ES-I3 (cell line): Measurements from ENCODE around the gene PREPL.

Experiments used
- H3K36me3 ChIP-seq: 2 replicates; pipeline ENCODE4 v1.6.1; 2013; ENCODE audit warnings: mild to moderate bottlenecking, low read length, control low read depth, moderate library complexity; ENCODE audit not compliant: insufficient read depth
- H3K4me1 ChIP-seq: 2 replicates; pipeline ENCODE4 v1.6.1; 2013; ENCODE audit warnings: mild to moderate bottlenecking, control low read depth, low read length; ENCODE audit not compliant: insufficient read depth
- H3K9ac ChIP-seq: 2 replicates; pipeline ENCODE4 v1.6.1; 2013; ENCODE audit warnings: low read depth, mild to moderate bottlenecking, low read length, moderate library complexity
- H3K9me3 ChIP-seq: 2 replicates; pipeline ENCODE4 v1.6.1; 2013; ENCODE audit warnings: mild to moderate bottlenecking, low read length, moderate library complexity; ENCODE audit not compliant: control insufficient read depth, insufficient read depth

The PREPL gene

DNA sequence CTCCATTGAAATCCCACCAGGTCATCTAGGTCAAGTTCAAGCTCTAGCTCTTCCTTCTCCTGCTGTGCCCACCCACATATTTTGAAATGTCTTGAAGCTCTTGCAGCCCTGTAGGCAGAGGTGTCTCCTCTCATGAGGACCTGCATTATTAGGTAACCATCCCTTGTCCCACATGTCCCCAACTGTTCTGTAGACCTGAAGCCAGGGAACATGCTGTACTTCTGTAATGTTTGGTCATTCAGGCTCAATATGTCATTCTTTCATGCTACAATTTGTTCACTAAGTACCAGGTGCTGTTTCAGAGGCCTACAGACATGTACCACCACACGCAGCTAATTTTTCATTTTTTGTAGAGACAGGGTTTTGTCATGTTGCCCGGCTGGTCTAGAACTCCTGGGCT lies 63.9 kb downstream of the PREPL start:
- Histone ChIP-seq H3K9ac (no peak overlapping the region), H3K4me1 (peaks cover 9% of the 10 kb centered on the region), H3K36me3 (no peaks in the 10 kb centered on the region), H3K9me3 (no peaks in the 10 kb centered on the region)

GRCh38 chr2:44296653-44297052 lies 64.6 kb downstream of the PREPL start:
- Histone ChIP-seq H3K9ac (no peak overlapping the region), H3K9me3 (no peaks in the 10 kb centered on the region), H3K36me3 (no peaks in the 10 kb centered on the region), H3K4me1 (peaks cover 9% of the 10 kb centered on the region)

DNA sequence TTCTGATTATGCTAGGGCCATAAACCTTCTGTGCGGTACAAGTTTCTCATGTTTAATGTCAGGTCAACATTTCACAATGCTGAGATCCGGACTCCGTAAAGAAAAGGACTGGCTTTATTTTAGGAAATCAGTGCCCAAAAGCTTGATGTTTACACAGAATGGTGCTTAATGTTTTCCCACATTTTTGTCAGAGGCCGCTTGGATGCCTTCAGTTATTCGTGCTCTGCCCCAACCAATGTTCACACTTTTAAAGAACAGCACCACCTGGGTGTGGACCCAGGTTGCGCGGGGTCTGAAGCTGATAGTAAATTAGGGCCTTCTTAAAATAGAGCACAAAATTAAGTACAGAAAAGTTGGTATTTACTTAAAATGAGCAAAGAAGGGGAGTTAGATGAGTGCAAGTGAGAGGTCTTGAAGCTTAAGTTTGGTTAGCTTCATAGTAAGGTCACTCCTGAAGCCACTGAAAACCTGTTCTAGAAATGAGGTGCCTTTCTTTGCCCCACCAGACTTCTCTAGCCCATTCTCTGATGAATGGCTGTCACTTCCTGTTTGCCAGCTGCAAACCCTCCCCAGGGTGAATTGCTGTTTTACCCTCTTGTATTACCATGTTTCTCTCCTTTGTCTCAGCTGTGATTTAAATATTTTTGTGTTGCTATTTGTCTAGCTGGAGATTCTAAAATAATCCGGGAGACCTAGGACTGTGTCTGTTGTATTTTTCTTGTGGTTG lies 65.5 kb downstream of the PREPL start:
- Histone ChIP-seq H3K9me3 (no peaks in the 10 kb centered on the region), H3K9ac (no peak overlapping the region), H3K36me3 (no peaks in the 10 kb centered on the region), H3K4me1 (peaks cover 14% of the 10 kb centered on the region)

- Histone ChIP-seq H3K9ac (no peak overlapping the region), H3K9me3 (no peaks in the 10 kb centered on the region), H3K36me3 (no peaks in the 10 kb centered on the region), H3K4me1 (peaks cover 16% of the 10 kb centered on the region)
Observed at GRCh38 chr2:44295113-44295512, 66.2 kb downstream of the PREPL start.

DNA sequence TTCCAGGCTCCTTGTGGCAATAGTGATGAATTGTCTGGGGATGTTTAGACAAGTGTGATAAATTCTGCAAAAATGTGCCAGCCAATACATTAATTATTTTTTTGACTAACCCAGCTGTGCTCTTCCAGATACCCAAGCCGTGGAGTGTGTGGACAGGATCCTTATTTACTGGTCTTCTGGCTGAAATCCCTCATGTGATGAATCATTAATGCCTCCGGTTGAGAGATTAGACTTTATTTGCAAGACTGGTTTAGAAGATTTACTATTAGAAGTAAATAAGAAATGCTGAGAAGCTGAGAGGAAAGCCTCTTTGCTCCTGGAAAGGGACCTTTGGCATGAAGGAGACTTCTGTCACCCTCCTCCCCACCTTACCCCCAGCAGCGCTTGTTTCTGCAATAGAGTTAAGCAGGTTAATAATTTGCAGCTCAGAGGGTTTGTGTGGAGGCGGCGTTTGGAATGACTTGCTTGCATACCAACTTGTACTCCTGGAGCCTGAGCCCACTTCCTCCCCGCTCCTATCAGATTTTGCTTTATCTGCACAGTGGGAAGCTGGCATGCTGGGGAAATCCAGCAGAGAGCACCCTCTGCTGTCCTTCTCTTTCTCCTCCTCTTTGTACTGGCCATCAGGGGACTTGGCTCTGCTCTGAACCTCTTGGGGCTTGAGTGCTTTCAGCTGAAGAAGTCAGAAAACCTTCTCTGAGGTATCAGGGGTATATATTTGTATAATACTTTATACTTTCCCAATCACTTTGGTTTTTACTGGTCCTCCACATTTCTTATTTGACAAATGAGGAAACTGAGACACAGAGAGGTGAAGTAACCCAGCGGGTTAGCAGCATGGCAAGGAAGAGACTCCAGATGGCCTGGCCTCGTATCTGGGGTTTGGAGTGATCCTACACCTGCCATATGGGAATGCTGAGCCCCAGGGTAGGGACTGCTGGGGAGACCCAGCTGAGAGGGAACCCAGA lies 69.7 kb downstream of the PREPL start:
- Histone ChIP-seq H3K36me3 (no peaks in the 10 kb centered on the region), H3K9ac (no peak overlapping the region), H3K9me3 (no peaks in the 10 kb centered on the region), H3K4me1 (peaks cover 16% of the 10 kb centered on the region)

DNA sequence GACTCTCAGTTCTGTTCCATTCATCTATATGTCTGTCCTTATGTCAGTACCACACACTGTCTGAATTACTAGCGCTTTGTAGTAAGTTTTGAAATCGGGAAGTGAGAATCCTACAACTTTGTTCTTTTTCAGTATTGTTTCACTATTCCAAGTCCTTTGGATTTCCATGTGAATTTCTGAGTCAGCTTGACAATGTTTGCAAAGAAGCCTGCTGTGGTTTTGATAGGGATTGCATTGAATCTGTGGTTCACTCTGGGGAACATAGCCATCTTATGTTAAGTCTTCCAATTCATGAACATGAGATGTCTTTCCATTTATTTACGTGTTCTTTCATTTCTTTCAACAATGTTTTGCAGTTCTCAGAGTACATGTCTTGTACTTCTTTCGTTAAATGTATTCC lies 71.0 kb downstream of the PREPL start:
- no peaks in the 10 kb centered on the region for H3K9me3 ChIP-seq
- no peaks in the 10 kb centered on the region for H3K36me3 ChIP-seq
- no peak overlapping the region for H3K9ac ChIP-seq
- 0 out of 2 replicates have a peak, but pooled peaks cover 7% of the 10 kb centered on the region for H3K4me1 ChIP-seq

DNA sequence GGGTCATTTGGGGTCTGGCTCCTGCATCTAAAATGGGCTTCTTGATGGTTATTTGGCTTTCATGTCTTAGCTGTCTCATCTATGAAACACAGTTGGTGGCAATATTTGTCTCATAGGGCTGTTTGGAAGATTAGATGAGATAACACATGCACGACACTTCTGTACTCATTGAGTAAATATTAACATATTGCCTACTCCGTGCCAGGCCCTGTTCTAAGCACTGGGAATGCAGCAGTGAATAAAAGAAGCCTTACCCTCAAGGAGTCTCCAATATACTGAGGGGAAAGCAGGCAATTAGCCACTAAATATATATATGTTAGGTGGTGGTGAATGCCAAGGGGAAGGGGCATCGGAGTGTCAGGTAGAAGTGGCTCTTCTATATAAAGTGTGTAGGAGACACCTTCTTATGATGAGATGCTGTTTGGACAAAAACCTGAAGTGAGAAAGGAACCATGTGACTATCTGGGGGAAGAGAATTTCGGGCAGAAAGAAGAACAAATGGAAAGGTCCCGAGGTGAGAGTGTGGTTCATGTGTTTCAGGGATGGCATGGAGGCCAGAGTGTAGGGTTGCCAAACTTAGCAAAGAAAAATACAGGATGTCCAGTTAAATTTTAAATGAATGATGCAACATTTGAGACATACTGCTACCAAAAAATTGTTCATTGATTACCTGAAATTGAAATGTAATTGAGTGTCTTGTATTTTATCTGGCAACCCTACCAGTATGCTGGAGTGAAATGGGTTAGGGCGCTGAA lies 74.2 kb downstream of the PREPL start:
- Histone ChIP-seq H3K36me3 (no peaks in the 10 kb centered on the region), H3K9ac (no peak overlapping the region), H3K4me1 (0 out of 2 replicates have a peak, but pooled peaks cover 7% of the 10 kb centered on the region), H3K9me3 (no peaks in the 10 kb centered on the region)

DNA sequence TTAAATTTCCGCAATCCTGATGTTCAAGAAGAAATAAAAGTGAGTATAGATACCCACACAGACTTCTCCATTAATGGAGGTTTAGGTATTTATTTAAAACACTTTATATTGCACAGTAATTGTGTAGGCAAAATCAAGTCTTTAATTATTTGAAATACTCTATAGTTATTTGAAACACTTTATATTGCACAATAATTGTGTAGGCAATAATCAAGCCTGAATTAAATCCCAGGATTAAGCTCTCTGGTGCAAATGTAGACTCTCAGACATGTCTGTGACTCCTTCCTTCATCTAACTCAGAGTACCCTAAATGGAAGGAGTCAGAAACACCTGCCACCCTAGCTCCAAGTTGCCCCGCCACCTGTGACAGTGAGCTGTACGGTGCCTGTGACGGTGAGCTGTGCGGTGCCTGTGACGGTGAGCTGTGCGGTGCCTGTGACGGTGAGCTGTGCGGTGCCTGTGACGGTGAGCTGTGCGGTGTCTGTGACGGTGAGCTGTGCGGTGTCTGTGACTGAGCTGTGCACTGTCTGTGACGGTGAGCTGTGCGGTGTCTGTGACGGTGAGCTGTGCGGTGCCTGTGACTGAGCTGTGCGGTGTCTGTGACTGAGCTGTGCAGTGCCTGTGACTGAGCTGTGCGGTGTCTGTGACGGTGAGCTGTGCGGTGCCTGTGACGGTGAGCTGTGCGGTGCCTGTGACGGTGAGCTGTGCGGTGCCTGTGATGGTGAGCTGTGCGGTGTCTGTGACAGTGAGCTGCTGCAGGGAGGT lies 75.0 kb downstream of the PREPL start:
- Histone ChIP-seq H3K9ac (no peak overlapping the region), H3K9me3 (no peaks in the 10 kb centered on the region), H3K4me1 (0 out of 2 replicates have a peak, but pooled peaks cover 4% of the 10 kb centered on the region), H3K36me3 (no peaks in the 10 kb centered on the region)

- Histone ChIP-seq H3K4me1 (no peaks in the 10 kb centered on the region), H3K36me3 (no peaks in the 10 kb centered on the region), H3K9me3 (no peaks in the 10 kb centered on the region), H3K9ac (no peak overlapping the region)
Observed at GRCh38 chr2:44285174-44285573, 76.1 kb downstream of the PREPL start.

- no peaks in the 10 kb centered on the region for H3K9me3 ChIP-seq
- H3K9ac ChIP-seq: no peak overlapping the region
- H3K4me1 ChIP-seq: no peaks in the 10 kb centered on the region
- no peaks in the 10 kb centered on the region for H3K36me3 ChIP-seq
Observed at GRCh38 chr2:44283116-44283666, 78.1 kb downstream of the PREPL start.

GRCh38 chr2:44280869-44281268 lies 80.4 kb downstream of the PREPL start:
- no peaks in the 10 kb centered on the region for H3K36me3 ChIP-seq
- no peaks in the 10 kb centered on the region for H3K4me1 ChIP-seq
- no peak overlapping the region for H3K9ac ChIP-seq
- H3K9me3 ChIP-seq: no peaks in the 10 kb centered on the region

DNA sequence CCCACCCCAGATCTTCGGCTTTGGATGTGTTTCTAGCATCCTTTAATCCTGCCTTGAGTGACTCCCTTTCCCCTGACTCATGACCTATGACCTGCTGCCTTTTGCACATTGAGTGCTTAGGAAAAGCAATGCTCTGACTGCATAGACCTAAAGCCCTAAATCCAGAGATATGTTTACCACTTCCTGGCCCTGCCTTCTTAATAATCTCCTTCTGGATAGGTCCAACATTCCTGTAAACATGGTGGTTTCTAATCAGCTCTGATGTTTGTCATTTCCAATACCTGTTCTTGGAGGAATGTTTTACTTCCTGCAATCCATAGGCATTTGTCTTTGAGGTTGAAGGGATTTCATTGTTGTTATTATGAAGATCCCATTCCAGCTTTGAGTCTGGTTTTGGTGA lies 83.8 kb downstream of the PREPL start:
- Histone ChIP-seq H3K9me3 (no peaks in the 10 kb centered on the region), H3K9ac (no peak overlapping the region), H3K4me1 (no peaks in the 10 kb centered on the region), H3K36me3 (no peaks in the 10 kb centered on the region)

DNA sequence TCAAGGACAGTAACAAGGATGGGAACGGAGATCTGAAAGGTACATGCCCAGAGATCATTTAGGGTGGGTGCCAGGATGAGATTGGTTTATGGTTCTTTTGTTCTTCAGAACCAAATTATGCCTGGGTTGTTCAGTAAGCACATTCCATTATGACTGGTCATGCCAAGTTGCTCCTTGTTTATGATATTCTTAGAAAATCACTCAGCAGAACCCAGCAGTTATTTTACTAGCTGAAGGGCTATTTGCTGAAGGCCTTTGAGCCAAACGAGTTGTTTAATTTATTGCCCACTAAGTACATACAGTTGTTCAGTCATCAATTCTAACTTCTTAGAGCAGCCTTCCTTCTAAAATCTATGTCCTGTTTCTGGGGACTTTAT lies 85.4 kb downstream of the PREPL start:
- Histone ChIP-seq H3K9me3 (no peaks in the 10 kb centered on the region), H3K9ac (no peak overlapping the region), H3K36me3 (no peaks in the 10 kb centered on the region), H3K4me1 (no peaks in the 10 kb centered on the region)
